ENCODE data around the gene SIGLEC6.

GRCh38 chr19:51524666-51525264 is 6.7 kb downstream of the SIGLEC6 start:
- TF ChIP-seq POLR2A (IDR thresholded peaks at IDR 0.05) = no peak
- TF ChIP-seq, protein P1, sequence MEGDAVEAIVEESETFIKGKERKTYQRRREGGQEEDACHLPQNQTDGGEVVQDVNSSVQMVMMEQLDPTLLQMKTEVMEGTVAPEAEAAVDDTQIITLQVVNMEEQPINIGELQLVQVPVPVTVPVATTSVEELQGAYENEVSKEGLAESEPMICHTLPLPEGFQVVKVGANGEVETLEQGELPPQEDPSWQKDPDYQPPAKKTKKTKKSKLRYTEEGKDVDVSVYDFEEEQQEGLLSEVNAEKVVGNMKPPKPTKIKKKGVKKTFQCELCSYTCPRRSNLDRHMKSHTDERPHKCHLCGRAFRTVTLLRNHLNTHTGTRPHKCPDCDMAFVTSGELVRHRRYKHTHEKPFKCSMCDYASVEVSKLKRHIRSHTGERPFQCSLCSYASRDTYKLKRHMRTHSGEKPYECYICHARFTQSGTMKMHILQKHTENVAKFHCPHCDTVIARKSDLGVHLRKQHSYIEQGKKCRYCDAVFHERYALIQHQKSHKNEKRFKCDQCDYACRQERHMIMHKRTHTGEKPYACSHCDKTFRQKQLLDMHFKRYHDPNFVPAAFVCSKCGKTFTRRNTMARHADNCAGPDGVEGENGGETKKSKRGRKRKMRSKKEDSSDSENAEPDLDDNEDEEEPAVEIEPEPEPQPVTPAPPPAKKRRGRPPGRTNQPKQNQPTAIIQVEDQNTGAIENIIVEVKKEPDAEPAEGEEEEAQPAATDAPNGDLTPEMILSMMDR (IDR thresholded peaks at IDR 0.05) = no peak

All from body of pancreas (tissue), 4 donors.